ENCODE results near the gene TBX19.

TBX19 gene

DNA sequence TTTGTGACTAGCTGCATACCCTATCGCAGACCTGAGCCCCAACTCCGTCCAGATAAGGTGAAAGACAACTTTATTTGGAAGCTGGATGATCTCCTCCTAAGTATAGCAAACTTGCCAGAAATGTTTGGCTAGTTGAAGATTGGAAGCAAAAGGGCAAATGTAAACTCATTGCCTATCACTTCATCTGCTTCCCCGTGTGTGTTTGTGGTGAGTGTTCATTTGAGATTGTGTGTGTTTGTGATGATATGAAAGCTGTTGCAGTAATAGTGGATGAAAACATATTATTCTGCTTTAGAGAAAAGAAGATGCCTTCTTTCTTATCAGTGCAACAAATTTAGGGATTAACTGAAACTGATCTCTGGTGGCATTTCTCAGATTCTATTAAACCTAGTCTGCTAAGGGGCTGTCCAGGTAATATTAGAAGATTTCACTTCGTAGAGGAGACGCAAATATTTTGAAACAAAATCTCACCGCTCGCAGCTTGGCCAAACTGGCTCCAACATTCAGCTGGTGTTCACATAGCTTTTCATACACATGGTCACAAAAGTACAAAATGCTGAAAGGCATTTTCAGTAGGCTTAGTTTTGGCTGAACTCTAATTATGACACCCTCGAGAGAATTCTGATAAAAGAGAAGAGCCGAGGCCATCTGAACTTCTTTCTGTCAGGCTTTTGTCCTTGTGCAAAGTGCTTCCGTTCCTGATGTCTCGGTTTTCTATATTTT is 1.1 kb downstream of the TBX19 start:
- DNase-seq (ENCODE audit: low read depth): no peak

DNA sequence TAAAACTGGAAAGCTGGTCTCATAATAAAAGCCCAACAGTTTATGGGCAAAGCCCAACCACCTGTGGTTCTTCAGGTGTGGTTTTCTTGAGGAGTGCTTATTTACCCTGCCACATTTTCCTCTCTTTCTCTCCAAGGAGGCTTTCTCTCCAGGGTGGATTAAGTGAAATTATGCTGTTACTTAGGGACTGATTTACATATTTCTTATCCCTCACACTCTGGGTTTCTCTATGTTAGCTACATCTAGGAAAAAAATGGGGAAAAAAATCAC is 4.8 kb downstream of the TBX19 start:
- DNase-seq (ENCODE audit: low read depth): no peak

DNA sequence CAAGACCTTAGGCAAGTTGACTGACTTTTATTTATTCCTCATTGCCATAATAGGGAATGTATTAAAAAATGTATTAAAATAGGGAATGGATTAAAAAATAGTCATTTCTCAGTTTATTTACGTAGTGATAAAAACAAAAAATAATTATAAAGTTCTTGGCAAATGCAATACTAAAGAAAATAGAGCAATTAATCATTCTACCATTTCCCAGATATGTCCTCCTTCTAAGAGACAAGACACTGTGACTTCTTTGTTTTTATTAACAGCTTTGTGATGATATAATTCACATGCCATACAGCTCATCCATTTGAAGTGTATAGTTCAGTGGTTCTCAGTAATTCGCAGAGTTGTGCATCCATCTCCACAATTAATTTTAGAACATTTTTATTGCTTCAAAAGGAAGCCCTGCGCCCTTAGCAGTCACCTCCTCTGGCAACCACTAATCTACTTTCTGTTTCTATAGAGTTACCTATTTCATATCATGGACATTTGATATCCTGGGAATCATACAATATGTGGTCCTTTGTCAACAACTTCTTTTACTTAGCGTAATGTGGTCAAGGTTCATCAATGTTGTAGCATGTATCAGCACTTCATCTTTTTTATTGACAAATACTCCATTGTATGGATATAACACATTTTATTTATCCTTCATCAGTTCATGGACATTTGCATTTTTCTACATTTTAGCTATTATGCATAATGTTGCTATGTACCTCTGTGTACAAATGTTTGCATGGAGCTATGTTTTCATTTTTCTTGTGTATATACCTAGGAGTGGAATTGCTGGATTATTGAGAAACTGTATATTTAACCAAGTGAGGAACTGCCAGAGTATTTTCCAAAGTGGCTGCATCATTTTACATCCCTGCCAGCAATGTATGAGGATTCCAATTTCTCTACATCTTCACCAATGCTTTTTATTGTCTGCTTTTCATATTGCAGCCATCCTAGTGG is 5.6 kb downstream of the TBX19 start:
- DNase-seq (ENCODE audit: low read depth): no peak

DNA sequence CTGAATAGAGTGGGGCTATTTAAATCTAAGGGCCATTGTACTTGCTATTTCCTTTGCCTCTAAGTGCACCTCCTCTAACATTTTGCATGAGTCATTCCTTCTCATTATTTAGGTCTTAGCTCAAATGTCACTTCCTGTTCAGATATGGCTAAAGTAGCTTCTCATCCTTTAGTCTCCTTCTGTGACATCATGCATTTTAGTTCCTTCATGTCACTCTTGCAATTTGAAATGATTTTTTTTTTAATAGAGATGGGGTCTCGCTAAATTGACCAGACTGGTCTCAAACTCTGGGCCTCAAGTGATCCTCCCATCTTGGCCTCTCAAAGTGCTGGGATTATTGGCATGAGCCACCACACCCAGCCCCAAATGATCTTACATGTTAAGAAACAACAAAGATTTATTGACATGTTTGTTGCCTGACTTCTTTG is 6.6 kb downstream of the TBX19 start:
- no peak for DNase-seq (ENCODE audit: low read depth)

DNA sequence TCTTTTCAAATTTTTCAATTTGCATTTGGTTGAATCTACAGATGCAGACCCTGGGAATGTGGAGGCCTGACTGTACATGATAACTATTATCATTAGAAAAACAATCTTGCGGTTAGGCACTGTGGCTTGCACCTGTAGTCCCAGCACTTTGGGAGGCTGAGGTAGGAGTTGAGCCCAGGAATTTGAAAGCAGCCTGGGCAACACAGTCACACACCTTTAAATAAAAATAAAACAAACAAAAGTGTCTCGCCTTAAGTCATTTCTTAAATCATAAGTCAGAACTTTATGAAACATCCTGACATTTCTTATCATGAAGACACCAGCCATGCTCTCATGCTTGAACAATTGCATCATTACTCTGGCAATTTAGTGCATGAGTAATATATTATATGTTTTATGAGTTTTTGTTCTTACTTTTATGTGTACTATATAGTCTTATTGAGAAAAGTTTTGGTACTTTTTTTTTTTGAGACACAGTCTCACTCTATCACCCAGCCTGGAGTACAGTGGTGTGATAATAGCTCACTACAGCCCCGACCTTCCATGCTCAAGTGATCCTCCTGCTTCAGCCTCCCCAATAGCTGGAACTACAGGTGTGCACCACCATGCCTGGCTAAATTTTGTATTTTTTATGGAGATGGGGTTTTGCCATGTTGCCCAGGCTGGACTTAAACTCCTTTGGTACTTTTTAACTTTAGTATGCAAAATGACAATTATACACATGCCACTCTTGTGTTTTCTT is 7.8 kb downstream of the TBX19 start:
- no peak for DNase-seq (ENCODE audit: low read depth)

DNA sequence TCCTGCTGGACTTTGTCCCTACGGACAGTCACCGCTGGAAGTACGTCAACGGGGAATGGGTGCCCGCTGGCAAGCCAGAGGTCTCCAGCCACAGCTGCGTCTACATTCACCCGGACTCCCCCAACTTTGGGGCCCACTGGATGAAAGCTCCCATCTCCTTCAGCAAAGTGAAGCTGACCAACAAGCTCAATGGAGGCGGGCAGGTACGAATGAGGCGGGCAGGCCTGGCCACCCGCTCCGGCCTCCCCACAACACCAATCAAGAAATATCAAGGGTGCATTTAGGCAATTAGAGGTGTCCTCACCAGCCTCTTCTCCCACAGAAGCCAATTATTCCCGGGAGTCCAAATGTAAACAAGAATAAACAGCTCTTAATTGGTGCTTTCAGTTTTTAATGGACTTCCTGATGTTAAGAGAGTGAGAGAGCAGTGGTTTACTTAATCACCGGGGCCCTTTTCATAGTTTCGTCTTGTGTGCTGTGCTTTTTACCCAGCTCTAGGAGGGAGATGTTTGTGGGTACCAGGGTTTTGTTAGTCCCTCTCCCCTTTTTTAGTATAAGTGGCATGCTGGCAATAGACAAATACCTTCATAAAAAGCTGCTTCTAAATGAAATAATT is 10.7 kb downstream of the TBX19 start:
- no peak for DNase-seq (ENCODE audit: low read depth)

DNA sequence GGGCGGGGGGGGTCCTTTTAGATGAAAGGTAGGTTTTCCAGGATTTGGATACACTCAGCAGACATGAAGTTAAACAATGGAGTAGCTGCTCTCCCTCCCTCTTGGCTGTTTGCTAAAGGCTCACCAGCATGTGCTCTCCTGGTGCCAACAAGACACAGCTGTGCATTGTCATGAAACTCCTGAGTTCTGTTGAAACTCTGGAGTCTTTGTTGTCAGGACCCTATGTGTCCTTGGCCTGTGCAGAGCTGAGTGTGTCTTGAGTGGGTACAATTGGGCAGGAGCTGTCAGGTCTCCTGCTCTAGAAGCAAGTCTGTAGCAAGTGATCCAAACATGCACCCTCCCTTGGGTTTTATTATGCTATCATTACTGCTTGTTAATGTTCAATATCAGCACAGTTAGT is 12.7 kb downstream of the TBX19 start:
- no peak for DNase-seq (ENCODE audit: low read depth)

DNA sequence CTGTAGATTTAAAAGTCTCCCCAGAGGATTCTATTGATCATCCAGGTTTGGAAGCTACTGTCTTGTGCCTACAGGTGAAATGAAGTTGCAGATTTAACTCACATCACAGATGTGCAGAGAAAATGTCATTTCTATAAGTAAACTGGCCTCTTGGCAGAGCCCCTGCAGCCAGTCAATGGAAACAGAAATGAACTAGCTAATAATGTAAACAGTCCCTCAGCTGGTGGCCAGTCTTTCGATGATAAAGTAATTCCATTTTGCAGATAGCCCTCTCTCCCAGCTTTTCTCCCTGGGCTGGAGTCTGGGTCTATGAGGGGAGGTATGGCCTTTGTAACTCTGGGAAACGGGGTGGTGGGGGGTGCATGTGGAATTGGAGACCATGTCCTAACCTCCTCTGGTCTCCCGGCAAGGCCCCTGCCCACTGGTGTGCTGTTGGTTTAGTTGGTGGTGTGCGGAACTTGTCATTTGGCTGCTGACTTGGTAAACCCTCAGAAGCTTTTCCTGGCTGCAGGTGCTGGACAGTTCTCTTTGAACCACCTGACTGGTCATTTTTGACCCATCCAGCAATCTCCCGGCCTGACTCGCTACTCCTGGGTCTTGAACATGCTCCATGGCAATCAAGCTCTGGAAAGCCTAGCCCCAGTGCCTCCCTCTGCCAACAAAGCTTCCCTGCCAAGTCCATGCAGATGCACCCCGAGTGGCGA is 14.9 kb downstream of the TBX19 start:
- DNase-seq (ENCODE audit: low read depth): no peak

DNA sequence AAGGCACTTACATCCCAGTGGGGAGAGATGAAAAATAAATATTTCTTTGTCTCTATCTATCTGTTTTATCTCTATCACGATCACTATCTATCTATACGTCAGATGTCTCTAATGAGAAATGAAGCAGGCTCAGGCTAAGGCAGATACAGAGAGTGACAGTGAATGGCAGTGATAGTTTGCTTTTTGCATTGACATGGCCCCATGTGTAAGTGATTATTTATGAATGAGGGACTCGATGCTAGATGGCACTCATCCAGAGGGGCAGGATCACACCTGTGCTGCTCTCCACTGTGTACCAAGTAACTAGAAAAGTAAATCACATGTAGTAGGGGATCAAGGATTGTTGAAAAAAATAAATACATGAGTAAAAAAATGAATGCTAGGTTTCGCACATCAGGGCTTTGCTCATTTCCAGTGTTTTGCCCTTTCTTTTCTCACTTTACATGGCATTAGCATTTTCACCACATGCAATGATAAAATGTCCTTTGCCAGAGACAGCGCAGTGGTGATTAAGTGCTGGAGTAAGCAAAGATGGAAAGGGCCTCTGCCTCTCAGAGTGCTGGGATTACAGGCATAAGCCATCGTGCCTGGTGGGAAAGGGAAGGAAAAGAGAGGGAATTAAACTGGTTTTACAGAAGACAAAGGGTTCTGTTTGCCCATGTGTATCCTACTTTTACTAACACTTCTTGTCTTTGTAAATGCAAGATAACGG is 16.5 kb downstream of the TBX19 start:
- DNase-seq (ENCODE audit: low read depth): no peak

DNA sequence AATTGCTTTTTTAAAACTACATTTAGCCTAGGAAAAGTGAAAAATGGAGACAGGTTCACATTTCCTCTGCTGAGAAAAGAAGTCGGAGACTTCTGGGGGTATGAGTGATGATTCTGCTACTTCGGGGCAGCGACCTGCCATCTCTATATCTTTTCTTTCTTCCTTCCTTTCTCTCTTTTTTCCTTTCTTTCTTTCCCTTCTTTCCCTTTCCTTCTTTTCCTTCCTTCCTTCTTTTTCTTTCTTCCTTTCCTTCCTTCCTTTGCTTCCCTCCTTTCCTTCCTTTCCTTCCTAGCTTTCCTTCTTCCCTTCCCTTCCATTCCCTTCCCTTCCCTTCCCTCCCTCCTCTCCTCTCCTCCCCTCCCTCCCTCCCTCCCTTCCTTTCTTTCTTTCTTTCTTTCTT is 17.8 kb downstream of the TBX19 start:
- DNase-seq (ENCODE audit: low read depth): no peak

DNA sequence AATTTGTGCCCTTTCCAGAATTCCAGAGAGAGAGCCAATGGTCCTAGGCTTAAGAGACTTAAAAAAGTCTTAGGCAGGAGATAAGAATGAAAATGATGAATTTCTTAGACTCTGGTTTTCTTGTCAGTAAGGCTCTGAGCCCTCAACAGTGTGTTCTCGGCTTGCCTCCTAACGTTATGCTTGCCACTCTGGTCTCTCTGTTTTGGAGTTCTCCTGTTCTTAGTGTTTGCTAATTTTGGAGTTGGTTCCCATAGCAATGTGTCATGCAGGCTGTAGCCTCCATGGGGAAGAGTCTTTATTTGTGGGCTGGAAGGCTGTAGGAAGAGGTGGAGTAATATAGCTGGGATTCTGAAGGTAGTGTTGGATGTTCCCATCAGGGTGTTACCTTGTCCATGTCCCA is 19.9 kb downstream of the TBX19 start:
- DNase-seq (ENCODE audit: low read depth): no peak

DNA sequence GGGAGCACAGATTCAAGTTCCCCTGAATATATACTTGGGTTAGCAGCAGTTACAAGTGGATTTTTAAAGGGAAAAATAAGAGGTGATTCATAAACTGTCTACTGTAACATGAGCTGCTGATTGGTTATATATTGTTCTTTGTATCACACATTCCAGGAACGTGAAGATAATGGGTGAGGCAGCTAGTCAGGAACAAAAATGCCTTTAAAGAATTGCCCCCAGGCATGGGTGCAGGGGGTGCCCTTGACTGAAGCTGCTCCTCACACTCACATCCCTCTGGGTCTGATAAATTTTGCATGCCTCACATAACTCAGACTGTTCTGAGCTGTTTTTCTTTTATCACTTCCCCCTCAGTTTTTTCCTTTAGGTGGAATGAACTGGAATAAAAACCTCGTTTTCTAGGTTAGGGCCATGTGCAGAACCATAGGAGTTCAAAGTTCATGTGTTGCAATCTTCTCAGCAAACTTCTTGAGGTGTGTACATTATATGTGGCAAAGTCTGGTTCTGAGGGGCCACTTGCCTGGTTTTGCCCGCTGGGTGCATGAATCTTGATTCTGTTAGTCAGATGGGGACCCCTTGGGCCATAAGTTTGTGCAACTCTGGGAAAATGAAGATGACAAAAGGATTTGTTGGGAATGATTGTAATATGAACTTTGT is 21.1 kb downstream of the TBX19 start:
- peak; percentile 31 for DNase-seq (ENCODE audit: low read depth)

DNA sequence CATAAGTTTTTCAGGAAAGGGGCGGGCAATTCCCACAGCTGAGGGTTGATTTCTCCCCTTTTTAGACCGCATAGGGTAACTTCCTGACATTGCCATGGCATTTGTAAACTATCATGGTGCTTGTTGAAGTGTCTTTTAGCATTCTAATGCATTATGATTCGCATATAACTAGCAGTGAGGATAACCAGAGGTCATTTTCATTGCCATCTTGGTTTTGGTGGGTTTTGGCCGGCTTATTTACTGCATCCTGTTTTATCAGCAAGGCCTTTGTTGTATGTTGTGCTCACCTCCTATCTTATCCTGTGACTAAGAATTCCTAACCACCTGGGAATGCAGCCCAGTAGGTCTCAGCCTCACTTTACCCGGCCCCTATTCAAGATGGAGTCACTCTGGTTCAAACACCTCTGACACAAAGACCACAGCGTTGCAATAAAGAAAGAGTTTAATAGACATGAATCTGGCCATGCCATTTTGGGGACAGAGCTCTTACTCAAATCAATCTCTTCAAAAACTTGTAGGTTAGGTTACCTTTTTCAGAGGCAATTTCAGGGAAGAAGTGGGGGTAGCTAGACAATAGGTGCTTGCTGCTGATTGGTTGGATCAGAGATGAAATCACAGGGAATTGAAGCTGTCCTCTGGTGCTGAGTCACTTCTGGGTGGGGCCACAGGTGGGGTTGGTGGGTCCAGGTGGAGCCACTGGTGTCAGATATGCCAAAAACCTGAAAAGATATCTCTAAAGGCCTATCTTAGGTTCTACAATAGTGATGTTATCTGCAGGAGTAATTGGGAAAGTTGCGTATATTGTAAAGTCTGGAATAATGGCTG is 23.3 kb downstream of the TBX19 start:
- no peak for DNase-seq (ENCODE audit: low read depth)

DNA sequence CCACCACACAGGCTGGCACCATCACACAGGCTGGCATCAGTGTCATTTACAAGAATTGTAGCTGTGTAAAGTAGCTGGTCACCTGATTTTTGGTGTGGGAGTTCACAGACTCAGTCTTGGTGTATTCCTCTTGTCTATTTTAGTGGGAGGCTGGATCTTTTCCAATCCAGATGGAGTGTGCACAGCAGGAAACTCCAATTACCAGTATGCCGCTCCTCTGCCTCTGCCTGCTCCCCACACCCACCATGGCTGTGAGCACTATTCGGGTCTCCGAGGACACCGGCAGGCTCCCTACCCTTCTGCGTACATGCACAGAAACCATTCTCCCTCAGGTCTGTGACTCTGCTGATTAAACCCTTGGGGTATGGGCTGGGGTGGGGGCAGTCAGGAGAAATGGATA is 24.2 kb downstream of the TBX19 start:
- no peak for DNase-seq (ENCODE audit: low read depth)

DNA sequence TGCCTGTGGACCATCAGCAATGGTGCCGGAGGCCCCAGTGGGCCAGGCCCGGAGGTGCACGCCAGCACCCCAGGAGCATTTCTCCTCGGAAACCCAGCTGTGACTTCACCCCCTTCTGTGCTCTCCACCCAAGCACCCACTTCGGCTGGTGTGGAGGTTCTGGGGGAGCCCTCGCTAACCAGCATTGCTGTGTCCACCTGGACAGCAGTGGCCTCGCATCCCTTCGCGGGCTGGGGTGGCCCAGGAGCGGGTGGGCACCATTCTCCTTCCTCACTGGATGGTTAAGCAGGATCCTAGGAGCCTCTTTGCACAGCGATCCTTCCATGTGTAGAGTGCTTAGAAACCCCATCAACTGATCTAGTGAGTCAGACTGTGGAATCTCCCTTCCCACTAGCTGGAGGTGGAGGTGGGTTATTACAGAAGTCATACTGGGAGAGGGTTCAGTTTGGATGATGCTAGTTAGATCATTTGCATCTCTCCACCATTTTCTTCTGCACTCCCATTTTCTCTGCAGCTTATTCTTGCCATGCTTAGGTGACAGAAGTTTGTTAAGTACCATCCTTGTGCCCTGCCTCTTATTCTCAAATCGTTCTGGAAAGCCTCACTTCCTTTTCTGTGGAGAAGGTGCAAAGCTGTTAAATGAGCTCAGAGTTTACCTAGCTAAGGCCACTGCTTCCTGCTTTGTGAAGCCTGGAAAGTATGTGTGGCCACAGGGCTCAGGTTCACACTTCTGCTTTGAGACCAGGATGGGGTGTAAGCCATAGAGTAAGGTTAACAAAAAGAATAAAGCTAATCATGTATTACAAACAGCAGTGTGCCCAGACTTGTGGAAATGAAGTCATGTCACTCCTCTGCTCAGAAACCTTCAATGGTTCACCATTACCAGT is 32.3 kb downstream of the TBX19 start:
- DNase-seq (ENCODE audit: low read depth): no peak

DNA sequence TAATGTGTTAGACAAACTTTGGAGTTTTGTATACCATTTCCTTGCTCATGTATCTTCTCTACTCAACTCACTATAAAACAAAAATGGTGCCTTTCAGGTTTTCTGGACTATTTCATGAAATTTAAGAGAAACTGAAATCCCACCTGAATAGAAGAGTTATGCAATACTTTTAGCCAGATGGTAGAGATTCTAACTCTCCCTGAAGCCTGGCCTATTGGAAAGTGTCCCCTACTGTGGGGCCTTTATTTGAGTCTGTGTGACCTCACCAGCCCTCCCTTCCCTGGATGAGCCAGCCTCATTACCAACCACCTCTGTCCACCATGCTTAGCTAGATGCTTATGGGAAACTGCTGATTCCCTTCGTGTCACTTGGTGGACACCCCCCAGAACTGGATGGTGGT is 35.5 kb downstream of the TBX19 start:
- no peak for DNase-seq (ENCODE audit: low read depth)

DNA sequence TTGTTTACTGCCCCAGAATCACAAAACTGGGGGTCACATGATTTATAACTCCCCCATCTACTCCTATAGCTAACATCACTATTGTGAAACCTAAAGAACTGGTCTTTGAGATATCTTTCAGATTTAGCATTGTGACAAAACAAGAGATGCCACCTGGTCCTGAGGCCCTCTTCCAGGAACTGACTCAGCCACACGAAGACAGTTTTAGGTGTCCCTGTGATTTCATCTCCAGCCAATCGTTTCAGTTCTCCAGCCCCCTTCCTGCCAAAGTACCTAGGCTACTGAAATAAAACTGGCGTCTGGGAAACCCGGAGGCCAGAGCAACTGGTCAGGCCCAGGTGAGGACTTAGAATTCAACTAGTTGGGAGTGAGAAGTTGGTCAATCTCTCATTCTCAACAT is 36.6 kb downstream of the TBX19 start:
- DNase-seq (ENCODE audit: low read depth): no peak

DNA sequence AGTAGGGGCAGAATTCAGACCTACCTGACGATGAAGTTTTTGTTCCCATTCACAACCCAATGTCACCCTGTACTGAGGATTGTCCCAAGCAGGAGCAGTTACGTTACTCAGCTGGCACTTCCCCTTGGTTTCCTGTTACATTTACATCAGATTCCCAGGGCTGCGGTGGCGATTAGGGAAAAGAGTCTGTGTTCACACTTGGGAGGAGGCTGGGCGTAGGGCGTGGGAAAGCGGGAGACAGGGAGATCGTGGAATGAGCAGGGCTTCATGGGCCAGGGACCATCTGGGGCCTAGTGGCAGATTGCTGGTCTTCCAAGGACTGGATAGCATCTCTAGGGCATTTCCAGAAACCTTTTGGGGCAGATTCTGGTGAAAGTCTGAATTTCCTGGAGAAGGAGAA is 39.0 kb downstream of the TBX19 start:
- no peak for DNase-seq (ENCODE audit: low read depth)

DNA sequence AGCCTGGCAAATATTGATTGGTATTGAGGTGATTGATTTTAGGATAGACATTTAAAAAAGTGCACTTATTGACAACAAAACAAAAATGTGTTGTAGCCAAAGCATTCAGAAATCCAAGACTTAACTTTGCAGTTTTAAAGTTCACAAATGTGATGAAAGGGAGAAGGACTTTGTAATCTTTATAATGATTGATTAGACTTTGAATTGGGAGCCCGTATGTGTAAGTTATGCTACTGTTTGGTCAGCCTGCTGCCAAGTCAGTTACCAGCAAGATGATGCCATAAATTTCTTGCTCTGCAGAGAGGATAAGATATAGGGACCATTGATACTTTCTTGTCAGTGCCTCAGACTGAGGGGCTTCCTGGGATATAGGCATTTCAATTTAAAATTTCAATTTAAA is 39.5 kb downstream of the TBX19 start:
- no peak for DNase-seq (ENCODE audit: low read depth)
